Activated CD8-positive, alpha-beta memory T cell treated with anti-CD3 and anti-CD28 coated beads, Interleukin-2, amount 50 U/mL, for 1 hour (primary cell): ENCODE measurements around the gene OTOF.
"Not testable (repeated sequence)": the region's sequence is repeated elsewhere in the genome, so short reads cannot be mapped to it uniquely, and the experiment has no call there.

Source experiments
- DNase-seq: peaks from one replicate; pipeline ENCODE4 v3.0.0-alpha.2; 2020; ENCODE audit errors: extremely low read depth

Gene OTOF

DNA sequence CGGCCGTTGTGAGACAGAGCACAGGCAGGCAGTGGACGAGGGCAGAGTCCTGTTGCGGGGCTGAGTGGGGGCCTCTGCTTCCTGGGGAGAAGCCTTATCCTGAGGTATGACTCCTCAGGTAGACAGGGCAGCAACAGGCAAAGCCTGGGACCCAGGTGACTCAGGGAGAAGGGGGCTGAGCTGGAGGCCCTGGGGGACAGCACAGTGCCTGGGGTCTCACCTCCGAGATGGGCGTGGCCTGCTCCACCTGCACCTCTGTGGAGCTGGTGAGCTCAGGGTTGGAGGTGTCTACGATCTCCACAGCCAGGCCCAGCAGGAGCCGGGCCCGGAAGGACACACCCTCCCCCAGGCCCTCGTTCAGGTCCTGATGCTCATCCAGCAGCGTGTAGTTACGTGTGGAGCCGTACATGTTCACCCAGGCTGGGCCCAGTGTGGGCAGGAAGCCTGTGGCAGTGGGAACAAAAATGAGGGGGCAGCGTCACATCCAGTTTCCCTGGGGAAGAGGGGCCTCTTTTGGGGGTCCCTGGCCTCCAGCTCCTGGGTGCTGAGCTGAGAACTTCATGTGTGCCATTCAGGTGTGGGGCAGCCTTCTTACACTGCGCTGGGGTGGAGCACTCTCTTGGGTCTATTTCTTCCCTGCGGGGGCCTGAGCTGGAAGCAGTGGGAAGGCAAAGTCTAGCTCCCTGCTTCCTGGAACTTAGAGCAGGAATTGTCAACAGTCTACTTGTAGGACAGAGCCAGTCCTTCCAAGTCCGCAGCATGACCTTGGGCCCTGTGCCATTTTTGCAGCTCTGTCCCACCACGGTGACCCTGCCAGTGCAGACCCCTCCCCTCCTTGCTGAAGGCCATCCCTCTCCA, 2.9 kb upstream of the OTOF start:
- DNase-seq: no peak

DNA sequence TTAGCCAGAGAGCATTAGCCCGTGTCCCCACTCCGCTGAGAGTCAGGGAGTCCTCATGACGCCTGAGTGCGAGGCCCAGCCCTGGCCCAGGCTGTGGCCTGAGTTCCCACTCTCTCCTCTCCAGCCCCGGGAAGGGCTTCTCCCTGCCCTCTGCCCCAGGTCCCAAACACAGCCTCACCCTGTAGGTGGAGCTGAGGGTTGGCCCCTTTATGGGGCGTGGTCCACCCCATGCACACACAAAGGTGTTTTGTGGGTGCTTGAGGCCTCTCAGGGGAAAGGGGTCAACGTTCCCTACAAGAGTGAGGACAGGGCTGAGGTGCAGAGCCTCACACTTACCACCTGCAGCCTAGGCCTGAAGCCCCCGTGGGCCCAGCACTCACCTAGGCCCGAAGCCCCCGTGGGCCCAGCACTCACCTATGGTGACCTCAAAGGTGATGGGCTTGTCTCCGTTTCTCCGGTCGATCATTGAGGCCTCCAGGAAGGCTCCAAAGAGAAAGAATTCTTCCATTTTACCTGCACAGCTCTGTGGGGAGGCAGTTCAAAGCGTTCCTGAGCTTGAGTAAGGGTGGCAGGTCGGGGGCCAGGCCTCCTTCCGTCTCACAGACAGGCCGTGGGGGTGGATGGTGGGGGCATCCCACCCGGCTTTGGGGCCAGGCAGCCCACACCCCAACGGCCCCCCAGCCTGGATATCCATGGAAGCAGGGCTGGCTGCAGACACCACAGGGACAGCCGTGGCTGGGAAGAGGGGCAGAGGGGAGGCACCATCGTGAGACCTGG, 2.1 kb upstream of the OTOF start:
- no peak for DNase-seq

DNA sequence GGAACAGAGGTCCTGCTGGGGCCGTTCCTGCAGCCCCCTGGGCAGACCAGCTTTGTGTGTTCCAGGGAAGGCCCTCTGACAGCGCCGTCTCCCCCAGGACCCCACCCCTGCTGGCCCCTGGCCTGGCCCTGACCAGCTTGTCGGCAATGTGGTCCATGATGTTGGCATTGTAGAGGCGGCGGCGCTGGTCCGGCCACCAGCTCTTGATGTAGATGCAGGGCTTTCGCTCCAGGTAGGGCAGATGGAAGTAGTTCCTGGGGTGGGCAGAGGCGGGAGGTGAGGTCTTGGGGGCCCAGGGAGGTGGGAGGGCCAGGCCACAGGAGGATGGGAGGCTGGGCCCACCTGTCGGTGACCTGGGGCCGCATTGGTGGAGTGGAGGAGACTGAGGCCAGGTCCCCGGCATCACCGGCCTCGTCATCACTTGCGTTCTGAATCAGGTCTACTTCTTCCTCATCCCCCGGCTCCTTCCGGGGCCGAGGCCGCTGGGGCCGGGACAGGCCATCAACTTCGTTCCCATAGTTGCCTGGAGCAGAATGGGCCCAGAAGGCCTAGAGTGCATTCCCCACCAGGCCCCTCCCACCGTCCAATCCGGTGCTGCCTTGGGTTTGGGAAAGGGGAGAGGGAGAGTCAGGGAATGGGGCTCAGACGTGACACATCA, 1.3 kb upstream of the OTOF start:
- DNase-seq: no peak

DNA sequence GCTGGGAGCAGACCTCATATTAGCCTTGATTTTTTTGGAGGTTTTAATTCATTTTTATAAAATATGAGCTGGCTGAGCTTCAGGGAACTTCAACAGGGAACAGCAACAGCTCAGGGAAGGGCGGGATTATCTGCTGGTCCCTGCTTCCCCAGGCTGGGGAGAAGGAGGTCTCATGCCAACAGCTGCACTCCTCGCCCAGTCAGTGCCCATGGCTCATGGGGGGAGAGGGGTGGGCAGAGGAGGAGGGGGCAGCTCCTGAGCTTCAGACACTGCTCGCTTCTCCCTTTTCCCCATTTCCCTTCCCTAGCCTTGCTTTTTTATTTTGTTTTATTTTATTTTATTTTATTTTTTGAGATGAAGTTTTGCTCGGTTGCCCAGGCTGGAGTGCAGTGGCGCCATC, 442 bp upstream of the OTOF start:
- DNase-seq: no peak

DNA sequence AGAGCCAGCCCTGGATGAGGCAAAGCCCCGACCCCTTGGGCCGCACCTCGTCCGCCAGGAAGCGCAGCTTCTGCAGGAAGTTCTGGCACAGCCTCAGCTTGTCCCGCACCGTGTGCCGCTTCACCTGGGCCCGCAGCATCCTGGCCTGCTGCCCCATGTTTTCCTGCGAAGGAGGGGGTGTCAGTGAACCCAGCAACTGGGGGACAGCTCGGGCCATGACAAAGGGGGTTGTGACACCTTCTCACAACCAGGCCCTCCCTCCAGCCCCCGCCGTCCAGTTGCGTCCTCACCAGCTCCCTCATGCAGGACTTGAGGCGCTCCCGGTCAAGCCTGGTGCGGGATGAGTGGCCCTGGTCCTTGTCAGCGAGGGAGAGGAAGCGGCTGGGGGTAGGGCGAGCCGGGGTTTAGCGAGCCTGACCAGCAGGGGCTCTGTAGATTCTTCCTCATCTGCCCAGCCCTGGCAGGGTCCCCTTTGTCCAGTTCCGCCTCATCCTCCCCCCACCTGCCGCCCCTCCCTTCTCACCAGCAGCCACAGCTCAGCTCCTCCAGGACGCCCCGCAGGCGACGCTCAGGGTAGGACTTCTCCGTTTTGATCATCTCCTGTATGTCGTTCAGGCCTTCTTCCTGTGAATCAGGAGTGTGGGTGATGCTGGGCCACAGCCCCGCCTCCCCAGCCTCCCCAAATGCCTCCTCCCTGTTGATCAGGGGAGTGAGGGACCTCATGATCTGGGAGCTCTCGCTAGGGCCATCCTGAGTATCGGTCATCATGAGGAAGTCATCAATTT, 606 bp downstream of the OTOF start:
- DNase-seq: no peak

DNA sequence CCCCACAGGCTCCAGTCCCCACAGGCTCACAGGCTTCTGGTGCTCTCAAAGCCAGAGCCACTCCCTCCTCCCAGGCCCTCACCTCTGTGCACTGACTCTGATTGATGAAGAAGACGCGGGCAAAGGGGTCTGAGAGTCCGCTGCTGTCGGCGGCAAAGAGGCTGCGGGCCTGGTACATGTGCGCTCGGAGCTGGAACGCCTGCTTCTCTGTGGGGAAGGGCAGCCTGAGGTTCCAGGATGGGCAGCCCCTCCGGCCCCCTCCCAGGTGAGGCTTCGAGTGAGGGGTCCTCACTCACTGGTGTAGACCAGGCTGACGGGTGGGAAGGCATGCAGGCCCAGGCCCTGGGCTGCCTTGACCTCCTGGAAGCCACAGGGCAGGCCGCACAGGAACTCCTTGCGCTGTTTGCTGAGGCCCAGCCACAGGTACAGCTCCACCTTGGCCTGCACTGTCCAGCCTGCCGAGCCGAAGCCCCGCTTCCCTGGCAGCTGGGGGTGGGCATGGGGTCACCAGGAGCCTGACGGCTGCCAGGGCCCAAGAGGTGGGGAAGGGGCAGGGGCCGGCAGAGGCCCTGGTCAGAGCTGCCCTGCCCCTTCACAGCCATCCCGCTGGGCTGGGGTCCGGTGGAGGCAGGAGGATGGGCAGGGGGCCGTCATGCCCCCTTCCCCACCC, 2.0 kb downstream of the OTOF start:
- no peak for DNase-seq

DNA sequence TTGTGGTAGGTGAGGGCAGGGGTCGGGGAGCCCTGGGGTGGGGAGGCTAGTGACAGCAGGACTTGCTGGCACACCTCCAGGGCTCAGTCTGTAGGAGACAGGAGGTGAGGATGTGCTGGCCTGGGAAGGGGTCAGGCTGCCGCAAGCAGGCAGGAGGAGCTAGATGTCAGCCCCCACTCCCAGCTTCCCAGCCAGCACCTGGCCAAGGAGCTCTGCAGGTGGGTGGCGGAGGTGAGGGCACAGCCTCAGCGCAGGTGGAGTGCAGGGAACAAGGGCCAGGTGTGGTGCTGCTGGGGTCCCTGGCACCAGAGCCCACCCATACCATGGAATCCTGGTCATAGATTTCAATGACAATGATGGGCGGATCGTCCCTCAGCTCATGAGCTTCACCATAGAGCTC, 2.9 kb downstream of the OTOF start:
- DNase-seq: no peak

DNA sequence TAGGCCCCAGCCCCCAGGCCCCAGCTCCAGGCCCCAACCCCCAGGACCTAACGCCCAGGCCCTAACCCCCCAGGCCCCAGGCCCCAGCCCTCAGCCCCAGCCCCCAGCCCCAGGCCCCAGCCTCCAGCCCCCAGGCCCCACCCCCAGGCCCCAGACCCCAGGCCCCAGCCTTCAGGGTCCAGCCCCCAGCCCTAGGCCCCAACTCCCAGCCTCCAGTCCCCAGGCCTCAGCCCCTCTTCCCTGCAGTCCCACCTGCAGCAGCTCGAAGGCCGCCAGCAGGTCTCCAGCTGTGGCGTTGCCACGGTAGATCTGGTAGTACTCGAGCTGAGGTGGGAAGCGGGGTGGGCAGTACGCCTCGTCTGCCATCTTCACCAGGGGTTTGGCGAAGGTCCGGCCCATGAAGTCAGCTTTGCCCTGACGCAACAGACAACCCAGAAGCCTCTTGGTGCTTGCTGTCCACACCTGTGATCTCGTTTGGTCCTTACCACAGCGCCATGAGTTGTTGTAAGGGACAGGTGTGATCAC, 3.6 kb downstream of the OTOF start:
- no peak for DNase-seq

DNA sequence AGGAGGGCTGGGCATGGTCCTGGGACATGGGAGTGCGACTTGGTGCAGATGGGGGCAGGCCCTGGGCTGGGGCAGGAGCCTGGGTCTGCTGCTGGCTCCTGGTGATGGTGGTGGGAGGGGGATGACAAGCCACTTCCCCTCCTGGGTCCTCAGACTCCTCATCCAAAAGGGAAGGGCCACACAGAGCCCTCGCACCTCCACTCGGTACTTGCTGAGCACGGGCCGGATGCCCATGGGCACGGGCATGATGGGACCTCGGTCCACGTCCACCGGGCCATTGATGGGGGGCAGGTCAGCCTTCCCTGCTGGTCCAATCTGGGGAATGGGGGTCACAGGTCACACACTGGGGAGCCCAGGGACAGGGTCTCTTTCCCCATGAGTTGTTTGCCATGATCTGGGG, 4.1 kb downstream of the OTOF start:
- no peak for DNase-seq

DNA sequence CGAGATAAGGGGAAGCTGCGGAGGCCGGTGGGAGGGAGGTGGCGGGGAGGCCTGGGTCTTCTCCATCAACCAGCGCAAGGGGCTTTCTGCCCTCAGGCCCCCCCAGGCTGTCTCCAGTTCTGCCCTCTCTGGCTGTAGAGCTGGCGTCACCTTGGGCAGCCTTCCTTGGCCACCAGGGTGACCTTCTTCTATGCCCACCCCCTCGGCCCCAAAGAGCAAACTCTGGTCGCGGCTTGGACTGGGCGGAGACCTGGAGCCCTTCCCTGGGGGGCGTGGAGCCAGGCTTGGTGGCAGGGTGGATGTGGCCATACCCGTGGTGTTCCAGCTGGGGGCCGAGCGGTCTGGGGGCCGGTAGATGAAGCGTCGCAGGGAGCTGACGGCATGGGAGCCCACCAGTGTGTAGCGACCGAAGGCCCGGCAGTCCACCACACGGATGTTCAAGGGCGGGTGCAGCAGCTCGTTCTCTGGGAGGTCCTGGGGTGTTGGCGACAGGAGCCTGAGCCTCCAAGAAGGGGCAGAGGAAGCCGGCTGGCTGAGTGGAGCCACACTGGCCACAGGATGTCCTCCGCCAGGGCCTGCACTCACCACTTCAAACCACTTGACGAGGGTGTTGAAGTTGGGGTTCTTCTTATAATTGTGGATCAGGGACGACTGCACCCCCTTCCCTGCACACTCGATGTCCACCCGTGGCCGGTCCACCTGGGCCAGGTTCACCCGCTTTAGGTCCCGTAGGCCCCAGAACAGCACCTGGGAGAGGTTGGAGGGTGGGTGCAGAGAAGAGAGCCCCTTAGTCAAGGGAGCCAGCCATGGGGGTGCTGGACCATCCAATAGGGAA, 4.9 kb downstream of the OTOF start:
- no peak for DNase-seq

DNA sequence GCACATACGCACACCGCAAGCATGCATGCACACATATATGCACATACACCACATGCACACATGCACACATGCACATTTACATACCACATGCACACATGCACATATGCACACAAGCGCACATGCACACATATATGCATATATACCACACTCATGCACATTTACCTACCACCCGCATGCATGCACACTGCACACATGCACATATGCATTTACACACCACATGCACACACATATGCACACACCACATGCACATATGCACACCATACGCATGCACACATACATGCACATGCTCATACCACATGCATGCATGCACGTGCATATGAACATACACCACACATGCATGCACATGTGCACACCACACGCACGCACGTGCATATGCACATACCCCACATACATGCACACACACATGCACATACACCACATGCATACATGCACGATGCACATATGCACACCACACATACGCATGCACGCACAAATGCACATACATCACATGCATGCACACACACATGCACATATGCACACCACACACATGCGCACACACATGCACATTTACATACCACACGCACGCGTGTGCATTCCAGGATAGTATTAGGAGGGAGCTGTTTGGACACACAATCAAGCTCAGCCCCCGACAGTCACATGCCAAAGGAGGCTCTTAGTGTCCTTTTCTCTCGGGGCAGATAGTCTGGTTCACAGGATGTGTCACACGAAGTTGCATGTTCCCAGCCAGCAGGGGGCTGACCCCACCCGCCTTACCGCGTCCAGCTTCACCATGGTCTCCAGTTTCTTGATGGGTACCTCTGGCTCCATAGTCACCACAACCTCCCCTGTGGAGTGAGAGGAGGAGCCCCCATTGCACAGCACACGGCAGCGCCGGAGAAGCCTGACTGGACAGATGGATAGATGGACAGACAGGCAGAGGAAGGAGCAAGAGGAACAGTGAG, 5.9 kb downstream of the OTOF start:
- no peak for DNase-seq

DNA sequence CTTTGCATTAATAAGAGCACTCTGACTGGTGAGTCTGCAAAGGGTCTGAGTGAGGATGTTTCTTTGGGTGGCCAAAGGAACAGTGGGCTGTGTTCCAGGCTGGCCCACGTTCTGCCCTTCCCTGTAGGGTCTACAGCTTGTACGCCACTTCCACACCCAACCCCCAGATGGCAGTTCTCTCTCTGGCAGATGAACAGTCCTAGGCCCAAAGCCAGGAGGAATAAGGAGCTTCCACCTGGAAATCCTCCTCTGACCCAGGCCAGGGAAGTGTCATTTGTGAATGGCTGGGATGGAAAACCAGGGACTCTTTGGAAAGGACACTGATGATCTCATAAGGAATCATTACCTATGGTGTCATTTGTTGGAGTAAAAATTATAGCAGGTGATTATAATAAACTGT, 6.6 kb downstream of the OTOF start:
- DNase-seq: no peak

DNA sequence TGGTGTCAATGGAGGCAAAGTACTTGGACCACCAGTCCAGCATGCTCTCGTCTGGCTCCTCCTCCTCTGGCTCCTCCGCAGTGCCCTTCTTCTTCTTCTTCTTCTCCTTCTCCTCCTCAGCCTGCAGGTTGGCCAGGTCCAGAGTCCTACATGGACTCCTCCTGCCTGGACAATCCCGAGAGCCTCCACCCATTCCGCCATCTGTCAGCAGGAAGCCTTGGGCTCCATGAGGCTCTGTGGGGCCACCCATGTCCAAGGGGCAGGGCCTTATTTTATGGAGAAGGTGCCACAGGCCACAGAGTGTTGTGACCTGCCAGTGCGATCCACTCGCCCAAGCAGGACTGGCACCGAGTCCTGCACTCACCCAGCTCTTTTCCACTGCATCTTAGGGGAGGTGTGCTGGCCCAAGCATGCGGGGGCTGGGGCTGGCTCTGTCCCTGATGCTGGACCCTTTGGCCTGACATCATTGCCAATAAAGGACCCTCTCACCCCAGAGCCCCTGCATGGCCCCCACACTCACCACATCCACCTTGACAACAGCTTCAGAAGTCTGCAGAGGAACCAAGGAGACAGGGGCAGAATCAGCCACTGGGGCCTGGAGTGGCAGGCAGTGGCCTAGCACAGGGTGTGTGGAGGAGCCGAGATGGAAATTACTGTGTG, 7.2 kb downstream of the OTOF start:
- DNase-seq: no peak

DNA sequence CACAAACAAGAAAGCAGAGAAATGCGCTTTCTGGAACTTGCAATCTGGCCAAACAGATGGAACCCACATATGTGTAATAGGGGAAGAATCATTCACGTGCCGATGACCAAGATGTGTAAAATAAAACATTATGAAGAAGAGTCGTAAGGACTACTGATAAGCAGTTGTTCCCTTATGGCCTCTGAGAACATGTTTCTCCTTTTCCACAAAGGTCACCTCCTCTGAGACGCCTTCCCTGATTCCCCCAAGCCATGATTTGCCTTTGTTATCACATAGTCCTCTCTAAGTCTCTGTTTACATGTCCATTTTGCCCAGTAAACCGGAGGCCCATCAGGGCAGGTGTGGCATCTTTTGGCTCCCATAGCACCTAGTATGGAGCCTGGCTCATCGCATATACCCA, 8.0 kb downstream of the OTOF start:
- DNase-seq: no peak

DNA sequence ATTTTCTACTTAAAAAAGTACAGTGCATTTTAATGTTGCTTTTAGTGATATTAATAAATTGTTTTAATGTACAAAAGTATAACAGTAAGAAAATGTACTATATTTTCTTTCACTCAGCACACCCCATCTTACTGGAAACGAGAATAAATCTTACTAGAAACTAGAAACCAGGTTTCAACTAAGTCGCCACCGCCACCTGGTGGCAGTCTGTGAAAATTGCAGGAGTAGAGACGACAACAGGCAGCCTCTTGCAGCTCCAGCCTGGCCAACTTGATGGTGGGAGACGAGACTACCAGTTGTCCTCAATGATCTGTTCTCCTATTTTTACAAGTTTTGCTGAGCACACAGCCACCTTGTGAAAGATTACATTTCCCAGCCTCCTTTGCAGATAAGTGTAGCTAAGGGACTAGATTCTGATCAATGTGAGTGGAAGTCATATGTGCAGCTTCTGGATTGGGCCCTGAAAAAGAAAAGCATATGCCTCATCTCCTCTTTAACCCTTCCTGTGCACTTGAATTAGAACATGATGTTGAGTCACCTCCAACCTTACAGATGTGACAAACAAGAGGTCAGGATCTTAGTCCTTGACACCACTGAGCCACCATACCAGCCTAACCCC, 8.7 kb downstream of the OTOF start:
- DNase-seq: no peak

DNA sequence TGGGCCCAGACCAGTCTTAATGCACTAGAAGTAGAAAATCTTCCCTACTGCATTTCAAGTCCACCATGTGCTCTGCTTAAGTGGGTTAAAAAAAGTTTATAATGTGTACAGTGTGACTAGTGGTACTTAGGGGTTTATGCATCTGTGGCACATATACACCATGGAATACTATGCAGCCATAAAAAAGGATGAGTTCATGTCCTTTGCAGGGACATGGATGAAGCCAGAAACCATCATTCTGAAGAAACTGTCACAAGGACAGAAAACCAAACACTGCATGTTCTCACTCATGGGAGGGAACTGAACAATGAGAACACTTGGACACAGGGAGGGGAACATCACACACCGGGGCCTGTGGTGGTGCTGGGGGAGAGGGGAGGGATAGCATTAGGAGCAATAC, 9.4 kb downstream of the OTOF start:
- not testable (repeated sequence) for DNase-seq

DNA sequence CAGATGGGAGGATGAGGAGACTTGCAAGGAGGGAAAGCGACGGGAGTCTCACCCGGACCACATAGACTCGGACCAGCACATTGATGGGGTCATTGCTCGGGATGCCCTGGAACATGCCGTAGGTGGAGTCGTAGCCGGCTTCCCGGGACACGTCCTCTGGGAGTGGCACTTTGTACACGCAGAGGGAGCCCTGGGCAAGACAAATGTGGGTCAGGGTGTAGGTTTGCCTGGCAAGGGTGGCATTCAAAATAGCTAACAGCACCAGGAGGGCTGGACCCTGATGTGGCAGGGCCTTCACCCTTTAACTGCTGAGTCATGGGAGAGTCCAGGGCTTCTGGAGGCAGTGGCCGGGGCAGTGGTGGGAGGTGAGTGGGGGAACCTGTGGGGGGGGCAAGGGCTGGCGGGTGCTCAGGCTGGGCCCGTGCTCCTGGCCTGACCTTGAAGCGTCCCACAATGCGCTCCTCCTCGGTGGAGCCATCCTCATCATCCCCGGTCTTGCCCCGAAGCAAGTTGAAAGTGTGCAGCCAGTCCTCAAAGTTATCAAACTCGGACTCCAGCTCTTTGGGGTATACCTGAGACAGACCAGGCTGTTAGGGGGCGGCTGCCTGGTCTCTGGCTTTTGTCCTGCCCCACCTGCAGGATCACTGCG, 11.1 kb downstream of the OTOF start:
- DNase-seq: no peak
